H1 (cell line): ENCODE data around the gene PLEKHG1. TPM values are rescaled to one million over a fixed set of nuclear protein-coding genes. Genes with fewer than 3 reads are reported as not detected.

ENCODE experiments used
- CTCF ChIA-PET: fragments of 300-600 bp; sonication (Branson Sonifier 250); formaldehyde crosslinking; loops from one replicate; lab custom pipeline; 2021; ENCODE audit not compliant: partially characterized antibody; lab: Charles Lee
- POLR2A ChIA-PET: fragments of 300-600 bp; sonication (Branson Sonifier 250); formaldehyde crosslinking; loops from one replicate; lab custom pipeline; 2021; ENCODE audit warnings: inconsistent platforms; ENCODE audit not compliant: partially characterized antibody; lab: Charles Lee
- DNase-seq, 2 experiments: peaks; one replicate each; pipeline versions ENCODE4 v3.0.0 to v3.0.0-alpha.2; 2010 to 2022; ENCODE audit warnings: low spot score in 2 of 2, low read depth in 1 of 2, mixed read lengths in 1 of 2
- FAIRE-seq: peaks from 2 replicates; lab custom pipeline; 2011; peaks lifted over from hg19 to GRCh38; lab: Jason Lieb, UNC
- H2AFZ ChIP-seq: 2 replicates; pipeline ENCODE4 v1.8.1; 2012; ENCODE audit warnings: low read length, inconsistent platforms
- H2AK5ac ChIP-seq: 2 replicates; pipeline ENCODE4 v1.6.1; 2013; ENCODE audit warnings: low read depth, low read length
- H2BK120ac ChIP-seq: replicated peaks from 2 replicates; pipeline ENCODE3; 2013; ENCODE audit warnings: low read depth, low read length, inconsistent platforms
- H2BK12ac ChIP-seq: 2 replicates; pipeline ENCODE4 v1.6.1; 2013; ENCODE audit warnings: low read depth, low read length
- H2BK15ac ChIP-seq: 2 replicates; pipeline ENCODE4 v1.6.1; 2013; ENCODE audit warnings: low read length
- H2BK20ac ChIP-seq: 2 replicates; pipeline ENCODE4 v1.6.1; 2013; ENCODE audit warnings: low read length
- H2BK5ac ChIP-seq: 2 replicates; pipeline ENCODE4 v1.6.1; 2013; ENCODE audit warnings: low read depth, low read length
- H3K14ac ChIP-seq: 2 replicates; pipeline ENCODE4 v1.6.1; 2013; ENCODE audit warnings: inconsistent platforms; ENCODE audit not compliant: insufficient read length
- H3K18ac ChIP-seq: 2 replicates; pipeline ENCODE4 v1.6.1; 2013; ENCODE audit warnings: low read length; ENCODE audit errors: extremely low read depth
- H3K23ac ChIP-seq: 2 replicates; pipeline ENCODE4 v1.6.1; 2013; ENCODE audit warnings: inconsistent platforms; ENCODE audit not compliant: insufficient read length
- H3K23me2 ChIP-seq: 2 replicates; pipeline ENCODE4 v1.6.1; 2013; ENCODE audit warnings: low read depth, low read length
- H3K27ac ChIP-seq: 2 replicates; pipeline ENCODE4 v1.6.1; 2011; ENCODE audit warnings: low read depth, low read length, inconsistent platforms
- H3K27me3 ChIP-seq, 4 experiments: replicated peaks in 1 of 4; 1 replicate in 1 of 4; 2 replicates in 3 of 4; pipeline versions ENCODE4 v1.6.1 to v1.8.1; 2011 to 2013; ENCODE audit warnings: low read length in 3 of 4, mild to moderate bottlenecking in 3 of 4, inconsistent platforms in 2 of 4, mixed read lengths in 2 of 4, moderate library complexity in 1 of 4; ENCODE audit not compliant: control insufficient read depth in 3 of 4, insufficient read depth in 3 of 4; ENCODE audit errors: extremely low read depth in 1 of 4
- H3K36me3 ChIP-seq, 4 experiments: 2 replicates each; pipeline versions ENCODE4 v1.6.1 to v1.8.1; 2011 to 2013; ENCODE audit warnings: mild to moderate bottlenecking in 4 of 4, low read length in 3 of 4, moderate library complexity in 2 of 4, control low read depth in 1 of 4, inconsistent platforms in 1 of 4; ENCODE audit not compliant: insufficient read depth in 4 of 4, control insufficient read depth in 2 of 4
- H3K4ac ChIP-seq: replicated peaks from 2 replicates; pipeline ENCODE3; 2013; ENCODE audit warnings: low read length, low read depth, mixed read lengths, inconsistent platforms; ENCODE audit not compliant: insufficient read length
- H3K4me1 ChIP-seq, 4 experiments: replicated peaks in 1 of 4; 1 replicate in 1 of 4; 2 replicates in 3 of 4; pipeline versions ENCODE4 v1.6.1 to v1.8.1; 2011 to 2013; ENCODE audit warnings: low read length in 3 of 4, inconsistent platforms in 2 of 4, mixed read lengths in 1 of 4; ENCODE audit not compliant: insufficient read depth in 4 of 4, control insufficient read depth in 3 of 4
- H3K4me2 ChIP-seq, 2 experiments: 2 replicates each; pipeline versions ENCODE4 v1.6.1 to v1.8.1; 2011 to 2013; ENCODE audit warnings: low read depth in 2 of 2, low read length in 2 of 2, control low read depth in 1 of 2, inconsistent platforms in 1 of 2, mild to moderate bottlenecking in 1 of 2; ENCODE audit not compliant: insufficient read depth in 1 of 2
- H3K4me3 ChIP-seq, 4 experiments: fragments of 200-600, 300-600 bp in 1 of 4; sonication (generic), shearing (Covaris generic), sonication (Bioruptor Twin) in 1 of 4; 2 replicates each; pipeline versions ENCODE4 v1.5.1 to v1.8.1; 2011 to 2016; ENCODE audit warnings: low read length in 4 of 4, low read depth in 3 of 4, control low read depth in 2 of 4, inconsistent platforms in 2 of 4, mild to moderate bottlenecking in 2 of 4, mixed read lengths in 1 of 4, moderate library complexity in 1 of 4; ENCODE audit not compliant: insufficient read depth in 2 of 4; ENCODE audit errors: extremely low read depth in 1 of 4
- H3K56ac ChIP-seq: replicated peaks from 2 replicates; pipeline ENCODE3; 2013; ENCODE audit warnings: low read depth, mild to moderate bottlenecking, mixed read lengths, low read length, inconsistent platforms; ENCODE audit not compliant: insufficient read length
- H3K79me1 ChIP-seq: 2 replicates; pipeline ENCODE4 v1.6.1; 2013; ENCODE audit warnings: low read depth, low read length, control low read depth
- H3K79me2 ChIP-seq, 2 experiments: 2 replicates each; pipeline versions ENCODE4 v1.6.1 to v1.8.1; 2012 to 2013; ENCODE audit warnings: low read length in 2 of 2, mild to moderate bottlenecking in 2 of 2, inconsistent platforms in 1 of 2; ENCODE audit not compliant: insufficient read depth in 2 of 2, control insufficient read depth in 1 of 2
- H3K9ac ChIP-seq, 4 experiments: replicated peaks in 1 of 4; 1 replicate in 1 of 4; 2 replicates in 3 of 4; pipeline versions ENCODE4 v1.6.1 to v1.8.1; 2011 to 2013; ENCODE audit warnings: low read depth in 3 of 4, low read length in 3 of 4, control low read depth in 2 of 4, mild to moderate bottlenecking in 2 of 4, moderate library complexity in 2 of 4, inconsistent platforms in 1 of 4; ENCODE audit errors: extremely low read depth in 1 of 4
- H3K9me3 ChIP-seq, 2 experiments: 2 replicates each; pipeline versions ENCODE4 v1.6.1 to v1.8.1; 2012 to 2013; ENCODE audit warnings: mild to moderate bottlenecking in 2 of 2, moderate library complexity in 2 of 2, control low read depth in 1 of 2, inconsistent platforms in 1 of 2, low read depth in 1 of 2, low read length in 1 of 2, mixed read lengths in 1 of 2; ENCODE audit not compliant: insufficient read depth in 2 of 2
- H4K20me1 ChIP-seq, 2 experiments: replicated peaks in 1 of 2; 2 replicates each; pipeline versions ENCODE3 to v1.8.1; 2011 to 2013; ENCODE audit warnings: inconsistent platforms in 2 of 2, low read length in 2 of 2, mild to moderate bottlenecking in 1 of 2; ENCODE audit not compliant: insufficient read depth in 2 of 2, control insufficient read depth in 1 of 2
- H4K5ac ChIP-seq: 2 replicates; pipeline ENCODE4 v1.6.1; 2013; ENCODE audit warnings: low read length, low read depth, mixed read lengths, inconsistent platforms; ENCODE audit not compliant: insufficient read length
- H4K8ac ChIP-seq: 2 replicates; pipeline ENCODE4 v1.8.0; 2013; ENCODE audit warnings: mild to moderate bottlenecking, moderate library complexity, low read length, inconsistent platforms; ENCODE audit not compliant: insufficient read depth; ENCODE audit errors: extremely low read depth
- H4K91ac ChIP-seq: replicated peaks from 2 replicates; pipeline ENCODE3; 2013; ENCODE audit warnings: low read length, mixed read lengths, inconsistent platforms; ENCODE audit not compliant: insufficient read length
- JUND ChIP-seq: IDR thresholded peaks from 2 replicates; pipeline ENCODE4 v1.6.1; 2011; ENCODE audit warnings: mild to moderate bottlenecking, improper control_type of control experiment, low read length
- SIX5 ChIP-seq: IDR thresholded peaks from 2 replicates; pipeline ENCODE4 v1.6.1; 2011; ENCODE audit warnings: mild to moderate bottlenecking, low read depth, low read length
- WGBS, 2 experiments: shearing (Covaris generic) in 1 of 2; methylation state at CpG; one replicate each; pipeline versions ENCODE4 v1.1.6 to v1.1.7; 2013 to 2015; ENCODE audit warnings: low lambda C conversion rate in 2 of 2, mixed read lengths in 2 of 2, inconsistent platforms in 1 of 2, low coverage in 1 of 2, missing lambda C conversion rate in 1 of 2; ENCODE audit not compliant: insufficient replicate concordance in 2 of 2, insufficient coverage in 1 of 2, insufficient read length in 1 of 2; ENCODE audit errors: extremely low coverage in 1 of 2, missing lambda C conversion rate in 1 of 2; 5-methylcytosine and 5-hydroxymethylcytosine counted together
- polyA plus RNA-seq, 7 experiments: library from polyadenylated mRNA; depleted of rRNA in 3 of 7; stranded (reverse) in 5 of 7; unstranded in 2 of 7; fragments of >200 nt in 5 of 7; fragments of 200-250 nt in 2 of 7; gene quantifications; 1 replicate in 5 of 7; 2 replicates in 1 of 7; 4 replicates in 1 of 7; pipeline versions ENCODE4 v1.2.1 to v1.2.3, GENCODE V29; 2011 to 2013; ENCODE audit warnings: missing spikeins in 2 of 7, mixed read lengths in 2 of 7
- total RNA-seq: library from RNA; stranded (reverse); fragmentation: NEBNext Ultra II Directional; extraction: Animal tissue kit (Norgen Biotek cat#: 25700); gene quantifications from 2 replicates; pipeline ENCODE4 v1.2.1, GENCODE V29; 2021
- TF ChIP-seq, protein P1 (sequence below): IDR thresholded peaks from 2 replicates; pipeline ENCODE4 v1.6.1; 2012; ENCODE audit warnings: inconsistent platforms

PLEKHG1 gene
- total and polyA plus RNA-seq, 2 of the 8 experiments (the other 6 are each of a cell fraction or from before 2014, with no cell fraction given): 0.94 to 2.2 TPM

- no peak overlapping the region for H4K5ac ChIP-seq
- TF ChIP-seq JUND (no peak), SIX5 (no peak)
- TF ChIP-seq, protein P1, sequence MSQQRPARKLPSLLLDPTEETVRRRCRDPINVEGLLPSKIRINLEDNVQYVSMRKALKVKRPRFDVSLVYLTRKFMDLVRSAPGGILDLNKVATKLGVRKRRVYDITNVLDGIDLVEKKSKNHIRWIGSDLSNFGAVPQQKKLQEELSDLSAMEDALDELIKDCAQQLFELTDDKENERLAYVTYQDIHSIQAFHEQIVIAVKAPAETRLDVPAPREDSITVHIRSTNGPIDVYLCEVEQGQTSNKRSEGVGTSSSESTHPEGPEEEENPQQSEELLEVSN: no peak
- H3K36me3 ChIP-seq: no peaks in the 10 kb centered on the region
- no peak overlapping the region for H2BK12ac ChIP-seq
- H4K91ac ChIP-seq: no peak overlapping the region
- no peak overlapping the region for H2AK5ac ChIP-seq
- no peak overlapping the region for H3K9ac ChIP-seq
- no peak overlapping the region; a peak in 3 of 4 replicates for H3K4me2 ChIP-seq
- no peak overlapping the region for H3K23ac ChIP-seq
- ChIA-PET POLR2A (no interaction called here), CTCF (interaction anchor here (0.9 to 2.9 kb wide), 4 partner anchors 8 to 181 kb away, joined by 3 to 11 read pairs (median 3); no protein-coding TSS in a partner anchor)
- no peak overlapping the region for H4K8ac ChIP-seq
- peaks cover 15 to 41% (median 28%) of the 10 kb centered on the region in 4 experiments for H3K27me3 ChIP-seq
- H3K27ac ChIP-seq: no peak overlapping the region
- no peaks in the 10 kb centered on the region for H4K20me1 ChIP-seq
- H2BK20ac ChIP-seq: no peak overlapping the region
- H2BK120ac ChIP-seq: no peak overlapping the region
- no peaks in the 10 kb centered on the region for H3K79me1 ChIP-seq
- H3K9me3 ChIP-seq: no peaks in the 10 kb centered on the region
- peaks cover 0 to 2% (median 0%) of the 10 kb centered on the region in 4 experiments; a peak in 2 of 7 replicates for H3K4me1 ChIP-seq
- H3K4me3 ChIP-seq: no peak overlapping the region
- FAIRE-seq (no peak), DNase-seq (no peak)
- H2AFZ ChIP-seq: no peak overlapping the region
- H3K23me2 ChIP-seq: peaks cover 5% of the 10 kb centered on the region
- H3K79me2 ChIP-seq: no peaks in the 10 kb centered on the region
- H3K18ac ChIP-seq: no peak overlapping the region
- WGBS, 2 experiments: 75% methylated on average over 3 of the region's 3 CpGs; no CpG with 5 or more reads in 1 of the 2 experiments
- no peak overlapping the region for H3K14ac ChIP-seq
- no peak overlapping the region for H3K4ac ChIP-seq
- H3K56ac ChIP-seq: no peak overlapping the region
- H2BK15ac ChIP-seq: no peak overlapping the region
- H2BK5ac ChIP-seq: no peak overlapping the region
These were observed 857 bp upstream of the PLEKHG1 start for GRCh38 chr6:150598858-150599198.
